SK-N-MC (cell line): ENCODE results near the gene PFKP.

Source experiments
- DNase-seq: peaks from one replicate; pipeline ENCODE4 v3.0.0-alpha.2; 2011; ENCODE audit warnings: low read depth, low spot score
- H3K27ac ChIP-seq: fragments of 200-600 bp; sonication (generic); 2 replicates; pipeline ENCODE4 v1.5.1; 2016; ENCODE audit warnings: mixed run types
- H3K36me3 ChIP-seq: fragments of 200-600 bp; sonication (generic); 2 replicates; pipeline ENCODE4 v1.6.1; 2017; ENCODE audit warnings: antibody characterized with exemption, low read length, mixed read lengths; ENCODE audit not compliant: insufficient read depth
- H3K4me3 ChIP-seq: fragments of 200-600 bp; sonication (generic); 2 replicates; pipeline ENCODE4 v1.5.1; 2016
- H3K9ac ChIP-seq: fragments of 200-600 bp; sonication (generic); 2 replicates; pipeline ENCODE4 v1.8.0; 2017; ENCODE audit warnings: mixed run types, mixed read lengths; ENCODE audit not compliant: insufficient read length
- H3K9me3 ChIP-seq: fragments of 200-600 bp; sonication (generic); 2 replicates; pipeline ENCODE4 v1.6.1; 2017; ENCODE audit warnings: low read depth, mild to moderate bottlenecking, antibody characterized with exemption, low read length, moderate library complexity, mixed read lengths
- EZH2 ChIP-seq: fragments of 200-600 bp; sonication (generic); IDR thresholded peaks from one replicate; pipeline ENCODE4 v1.6.1; 2017; ENCODE audit warnings: antibody characterized with exemption
- FOXP2 ChIP-seq: optimal IDR thresholded peaks from 2 replicates; pipeline ENCODE3; 2011; ENCODE audit warnings: mild to moderate bottlenecking, moderate library complexity; ENCODE audit not compliant: insufficient read depth; ENCODE audit errors: extremely low read length, control extremely low read depth
- POLR2AphosphoS5 ChIP-seq: IDR thresholded peaks from 2 replicates; pipeline ENCODE4 v1.6.1; 2012; ENCODE audit warnings: mild to moderate bottlenecking, low read depth, low read length, borderline replicate concordance

PFKP gene

GRCh38 chr10:3109196-3109595, 41.8 kb downstream of the PFKP start:
- Histone ChIP-seq H3K27ac (no peak overlapping the region), H3K36me3 (peaks cover 55% of the 10 kb centered on the region), H3K9ac (no peak overlapping the region), H3K4me3 (no peak overlapping the region), H3K9me3 (no peaks in the 10 kb centered on the region)
- TF ChIP-seq POLR2AphosphoS5 (no peak), EZH2 (no peak), FOXP2 (no peak)
- no peak for DNase-seq

- Histone ChIP-seq H3K27ac (no peak overlapping the region), H3K9me3 (no peaks in the 10 kb centered on the region), H3K36me3 (peaks cover 51% of the 10 kb centered on the region), H3K9ac (no peak overlapping the region), H3K4me3 (no peak overlapping the region)
- no peak for DNase-seq
- TF ChIP-seq FOXP2, result no peak
- TF ChIP-seq POLR2AphosphoS5, result no peak
- no peak for TF ChIP-seq EZH2
Measured at GRCh38 chr10:3109633-3110032, 42.3 kb downstream of the PFKP start.

GRCh38 chr10:3110782-3111620, 43.7 kb downstream of the PFKP start:
- H3K9me3 ChIP-seq, result no peaks in the 10 kb centered on the region
- H3K9ac ChIP-seq, result no peak overlapping the region
- peaks cover 48% of the 10 kb centered on the region for H3K36me3 ChIP-seq
- H3K27ac ChIP-seq, result no peak overlapping the region
- DNase-seq, result no peak
- TF ChIP-seq EZH2, result no peak
- TF ChIP-seq FOXP2, result no peak
- TF ChIP-seq POLR2AphosphoS5, result no peak
- H3K4me3 ChIP-seq, result no peak overlapping the region

GRCh38 chr10:3111621-3112163, 44.3 kb downstream of the PFKP start:
- H3K36me3 ChIP-seq, result peaks cover 55% of the 10 kb centered on the region
- no peak for DNase-seq
- no peak for TF ChIP-seq FOXP2
- no peak for TF ChIP-seq POLR2AphosphoS5
- no peak for TF ChIP-seq EZH2
- no peak overlapping the region for H3K27ac ChIP-seq
- H3K4me3 ChIP-seq, result no peak overlapping the region
- H3K9ac ChIP-seq, result no peak overlapping the region
- H3K9me3 ChIP-seq, result no peaks in the 10 kb centered on the region

- Histone ChIP-seq H3K36me3 (peaks cover 60% of the 10 kb centered on the region), H3K4me3 (no peak overlapping the region), H3K9me3 (no peaks in the 10 kb centered on the region), H3K27ac (no peak overlapping the region), H3K9ac (no peak overlapping the region)
- TF ChIP-seq FOXP2, result no peak
- no peak for TF ChIP-seq POLR2AphosphoS5
- no peak for TF ChIP-seq EZH2
- no peak for DNase-seq
Measured at GRCh38 chr10:3113343-3113720, 46.0 kb downstream of the PFKP start.

GRCh38 chr10:3115685-3116084, 48.3 kb downstream of the PFKP start:
- Histone ChIP-seq H3K4me3 (no peak overlapping the region), H3K9me3 (no peaks in the 10 kb centered on the region), H3K27ac (no peak overlapping the region), H3K36me3 (peaks cover 58% of the 10 kb centered on the region), H3K9ac (no peak overlapping the region)
- no peak for DNase-seq
- no peak for TF ChIP-seq POLR2AphosphoS5
- TF ChIP-seq EZH2, result no peak
- no peak for TF ChIP-seq FOXP2

GRCh38 chr10:3116508-3117100, 49.3 kb downstream of the PFKP start:
- no peak for TF ChIP-seq POLR2AphosphoS5
- no peak for TF ChIP-seq EZH2
- TF ChIP-seq FOXP2, result no peak
- H3K9ac ChIP-seq, result no peak overlapping the region
- H3K36me3 ChIP-seq, result peaks cover 51% of the 10 kb centered on the region; the same call in 1 of the 2 replicates
- no peak for DNase-seq
- H3K4me3 ChIP-seq, result no peak overlapping the region
- no peak overlapping the region for H3K27ac ChIP-seq
- no peaks in the 10 kb centered on the region for H3K9me3 ChIP-seq

- H3K27ac ChIP-seq, result no peak overlapping the region
- TF ChIP-seq EZH2, result no peak
- no peak overlapping the region for H3K4me3 ChIP-seq
- no peaks in the 10 kb centered on the region for H3K9me3 ChIP-seq
- no peak overlapping the region for H3K9ac ChIP-seq
- no peak for DNase-seq
- H3K36me3 ChIP-seq, result peaks cover 50% of the 10 kb centered on the region; the same call in 1 of the 2 replicates
Measured at GRCh38 chr10:3117486-3117885, 50.1 kb downstream of the PFKP start.

GRCh38 chr10:3118641-3119091, 51.3 kb downstream of the PFKP start:
- H3K27ac ChIP-seq, result no peak overlapping the region
- peaks cover 44% of the 10 kb centered on the region; the same call in 1 of the 2 replicates for H3K36me3 ChIP-seq
- no peak overlapping the region for H3K9ac ChIP-seq
- no peaks in the 10 kb centered on the region for H3K9me3 ChIP-seq
- no peak for DNase-seq
- TF ChIP-seq FOXP2 (no peak), POLR2AphosphoS5 (no peak), EZH2 (no peak)
- no peak overlapping the region for H3K4me3 ChIP-seq
